Neural cell (in vitro differentiated cells): ENCODE results near the gene C1orf232. TPM values are rescaled to one million over a fixed set of nuclear protein-coding genes. Genes with fewer than 3 reads are reported as not detected.

Experiments
- H2AFZ ChIP-seq: fragments of 200-600, 300-800 bp; sonication (generic), shearing (Covaris generic); 2 replicates; pipeline ENCODE4 v1.6.0; 2014; ENCODE audit warnings: low read depth, mild to moderate bottlenecking, antibody characterized with exemption, low read length, moderate library complexity
- H3F3A ChIP-seq: fragments of 200-600 bp; shearing (Covaris generic); 2 replicates; pipeline ENCODE4 v1.6.1; 2016; ENCODE audit warnings: mild to moderate bottlenecking, moderate library complexity, mixed read lengths, antibody characterized with exemption, low read length; ENCODE audit not compliant: insufficient read depth, poor library complexity, severe bottlenecking
- H3K27ac ChIP-seq: fragments of 200-600, 300-800 bp; sonication (generic), shearing (Covaris generic); 2 replicates; pipeline ENCODE4 v1.5.1; 2014; ENCODE audit warnings: mild to moderate bottlenecking, low read length, moderate library complexity
- H3K27me3 ChIP-seq: fragments of 300-800, 200-600 bp; sonication (generic), shearing (Covaris generic); 2 replicates; pipeline ENCODE4 v1.6.0; 2014; ENCODE audit warnings: mild to moderate bottlenecking, low read depth, low read length, moderate library complexity; ENCODE audit not compliant: insufficient read depth
- H3K36me3 ChIP-seq: fragments of 300-800, 200-600 bp; sonication (generic), shearing (Covaris generic); 2 replicates; pipeline ENCODE4 v1.5.1; 2014; ENCODE audit warnings: mild to moderate bottlenecking, antibody characterized with exemption, low read length, moderate library complexity; ENCODE audit not compliant: insufficient read depth
- H3K4me2 ChIP-seq: fragments of 300-800, 200-600 bp; sonication (generic), shearing (Covaris generic); 2 replicates; pipeline ENCODE4 v1.6.0; 2014; ENCODE audit warnings: mild to moderate bottlenecking, low read length
- H3K4me3 ChIP-seq: fragments of 300-800, 200-600 bp; sonication (generic), shearing (Covaris generic); 2 replicates; pipeline ENCODE4 v1.5.1; 2014; ENCODE audit warnings: mild to moderate bottlenecking, low read length, moderate library complexity
- H3K79me2 ChIP-seq: fragments of 200-600 bp; shearing (Covaris generic); replicated peaks from 2 replicates; pipeline ENCODE4 v1.6.0; 2014; ENCODE audit warnings: mild to moderate bottlenecking, low read length, moderate library complexity; ENCODE audit not compliant: insufficient read depth
- H3K9ac ChIP-seq: fragments of 300-800, 200-600 bp; sonication (generic), shearing (Covaris generic); 2 replicates; pipeline ENCODE4 v1.6.1; 2016; ENCODE audit warnings: mild to moderate bottlenecking, low read length, mixed read lengths
- H3K9me2 ChIP-seq: fragments of 200-600 bp; shearing (Covaris generic); 2 replicates; pipeline ENCODE4 v1.6.1; 2016; ENCODE audit warnings: mild to moderate bottlenecking, low read length, mixed read lengths; ENCODE audit not compliant: insufficient read depth
- H3K9me3 ChIP-seq: fragments of 200-600, 300-800 bp; sonication (generic), shearing (Covaris generic); 2 replicates; pipeline ENCODE4 v1.6.1; 2016; ENCODE audit warnings: mild to moderate bottlenecking, mixed run types, low read length, moderate library complexity, mixed read lengths
- H4K20me1 ChIP-seq: fragments of 200-600 bp; shearing (Covaris generic); 2 replicates; pipeline ENCODE4 v1.6.1; 2016; ENCODE audit warnings: mild to moderate bottlenecking, mixed run types; ENCODE audit not compliant: insufficient read depth
- EP300 ChIP-seq: fragments of 450-650 bp; conservative IDR thresholded peaks from 2 replicates; pipeline ENCODE4 v1.6.1; 2014; ENCODE audit warnings: antibody characterized with exemption, mild to moderate bottlenecking, moderate library complexity; ENCODE audit not compliant: poor library complexity, severe bottlenecking
- EZH2 ChIP-seq: fragments of 200-600, 300-800 bp; shearing (Covaris generic), sonication (generic); IDR thresholded peaks from 2 replicates; pipeline ENCODE4 v1.6.1; 2014; ENCODE audit warnings: antibody characterized with exemption, low read length, borderline replicate concordance, mild to moderate bottlenecking; ENCODE audit not compliant: insufficient read depth, poor library complexity, severe bottlenecking
- MXI1 ChIP-seq: fragments of 450-650 bp; conservative IDR thresholded peaks from 2 replicates; pipeline ENCODE4 v1.6.1; 2014; ENCODE audit warnings: antibody characterized with exemption, mild to moderate bottlenecking; ENCODE audit not compliant: poor library complexity, severe bottlenecking
- POLR2AphosphoS5 ChIP-seq: IDR thresholded peaks from 2 replicates; pipeline ENCODE4 v1.6.1; 2012
- SMC3 ChIP-seq: fragments of 450-650 bp; conservative IDR thresholded peaks from 2 replicates; pipeline ENCODE4 v1.6.1; 2014; ENCODE audit warnings: antibody characterized with exemption, mild to moderate bottlenecking, moderate library complexity; ENCODE audit not compliant: poor library complexity
- TAF1 ChIP-seq: IDR thresholded peaks from 2 replicates; pipeline ENCODE4 v1.6.1; 2012; ENCODE audit warnings: low read depth
- polyA plus RNA-seq: library from polyadenylated mRNA; depleted of rRNA; stranded (reverse); fragments of >200 nt; gene quantifications from 2 replicates; pipeline ENCODE4 v1.2.3, GENCODE V29; 2014
- TF ChIP-seq, protein P1 (sequence below): IDR thresholded peaks from 2 replicates; pipeline ENCODE4 v1.6.1; 2012; ENCODE audit warnings: borderline replicate concordance
- TF ChIP-seq, protein P2 (sequence below): fragments of 450-650 bp; IDR thresholded peaks from 2 replicates; pipeline ENCODE4 v1.5.1; 2014; ENCODE audit warnings: antibody characterized with exemption, mild to moderate bottlenecking, moderate library complexity; ENCODE audit not compliant: poor library complexity, severe bottlenecking

Gene C1orf232
- polyA plus RNA-seq, 1 donor from 2014 or later, result not detected

DNA sequence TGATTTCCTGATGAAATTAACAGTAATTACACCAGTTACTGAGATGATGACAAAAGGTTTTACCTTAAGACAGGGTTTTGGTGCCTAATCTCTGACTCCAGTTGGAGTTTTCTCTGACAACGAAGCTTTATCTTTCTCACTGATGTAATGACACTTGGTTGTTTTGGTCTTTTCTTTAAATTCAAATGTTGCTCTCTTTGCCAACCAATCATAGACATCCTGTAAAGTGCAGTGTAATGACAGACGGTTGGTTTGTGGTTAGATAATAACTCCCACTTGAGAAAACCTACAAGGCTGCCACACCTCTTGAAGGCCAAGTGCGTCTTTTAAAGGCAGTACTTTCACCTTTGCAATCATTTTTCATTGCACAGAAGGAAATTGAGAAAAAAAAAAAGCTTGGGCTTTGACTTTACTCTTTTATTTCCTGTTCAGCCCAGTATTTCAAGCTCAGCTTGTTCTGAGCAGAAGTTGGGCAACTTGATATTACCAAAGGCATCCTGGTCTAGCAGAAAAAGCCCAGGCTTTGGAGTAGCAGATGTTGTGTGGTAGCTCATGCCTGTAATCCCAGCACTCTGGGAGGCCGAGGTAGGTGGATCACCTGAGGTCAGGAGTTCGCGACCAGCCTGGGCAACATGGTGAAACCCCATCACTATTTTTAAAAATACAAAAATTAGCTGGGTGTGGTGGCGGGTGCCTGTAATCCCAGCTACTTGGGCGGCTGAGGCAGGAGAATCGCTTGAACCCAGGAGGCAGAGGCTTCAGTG lies 42.3 kb downstream of the C1orf232 start:
- H2AFZ ChIP-seq, result no peak overlapping the region
- H3K79me2 ChIP-seq, result no peaks in the 10 kb centered on the region
- H3K36me3 ChIP-seq, result peaks cover 6% of the 10 kb centered on the region
- H3F3A ChIP-seq, result no peaks in the 10 kb centered on the region
- H3K27me3 ChIP-seq, result no peaks in the 10 kb centered on the region
- no peak overlapping the region for H3K27ac ChIP-seq
- no peak overlapping the region for H3K4me3 ChIP-seq
- H3K4me2 ChIP-seq, result no peak overlapping the region
- no peaks in the 10 kb centered on the region for H3K9me3 ChIP-seq
- no peaks in the 10 kb centered on the region for H4K20me1 ChIP-seq
- H3K9me2 ChIP-seq, result no peaks in the 10 kb centered on the region
- TF ChIP-seq POLR2AphosphoS5 (no peak), SMC3 (no peak), EZH2 (no peak), EP300 (no peak)
- TF ChIP-seq, protein P1, sequence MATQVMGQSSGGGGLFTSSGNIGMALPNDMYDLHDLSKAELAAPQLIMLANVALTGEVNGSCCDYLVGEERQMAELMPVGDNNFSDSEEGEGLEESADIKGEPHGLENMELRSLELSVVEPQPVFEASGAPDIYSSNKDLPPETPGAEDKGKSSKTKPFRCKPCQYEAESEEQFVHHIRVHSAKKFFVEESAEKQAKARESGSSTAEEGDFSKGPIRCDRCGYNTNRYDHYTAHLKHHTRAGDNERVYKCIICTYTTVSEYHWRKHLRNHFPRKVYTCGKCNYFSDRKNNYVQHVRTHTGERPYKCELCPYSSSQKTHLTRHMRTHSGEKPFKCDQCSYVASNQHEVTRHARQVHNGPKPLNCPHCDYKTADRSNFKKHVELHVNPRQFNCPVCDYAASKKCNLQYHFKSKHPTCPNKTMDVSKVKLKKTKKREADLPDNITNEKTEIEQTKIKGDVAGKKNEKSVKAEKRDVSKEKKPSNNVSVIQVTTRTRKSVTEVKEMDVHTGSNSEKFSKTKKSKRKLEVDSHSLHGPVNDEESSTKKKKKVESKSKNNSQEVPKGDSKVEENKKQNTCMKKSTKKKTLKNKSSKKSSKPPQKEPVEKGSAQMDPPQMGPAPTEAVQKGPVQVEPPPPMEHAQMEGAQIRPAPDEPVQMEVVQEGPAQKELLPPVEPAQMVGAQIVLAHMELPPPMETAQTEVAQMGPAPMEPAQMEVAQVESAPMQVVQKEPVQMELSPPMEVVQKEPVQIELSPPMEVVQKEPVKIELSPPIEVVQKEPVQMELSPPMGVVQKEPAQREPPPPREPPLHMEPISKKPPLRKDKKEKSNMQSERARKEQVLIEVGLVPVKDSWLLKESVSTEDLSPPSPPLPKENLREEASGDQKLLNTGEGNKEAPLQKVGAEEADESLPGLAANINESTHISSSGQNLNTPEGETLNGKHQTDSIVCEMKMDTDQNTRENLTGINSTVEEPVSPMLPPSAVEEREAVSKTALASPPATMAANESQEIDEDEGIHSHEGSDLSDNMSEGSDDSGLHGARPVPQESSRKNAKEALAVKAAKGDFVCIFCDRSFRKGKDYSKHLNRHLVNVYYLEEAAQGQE, result no peak
- TF ChIP-seq, protein P2, sequence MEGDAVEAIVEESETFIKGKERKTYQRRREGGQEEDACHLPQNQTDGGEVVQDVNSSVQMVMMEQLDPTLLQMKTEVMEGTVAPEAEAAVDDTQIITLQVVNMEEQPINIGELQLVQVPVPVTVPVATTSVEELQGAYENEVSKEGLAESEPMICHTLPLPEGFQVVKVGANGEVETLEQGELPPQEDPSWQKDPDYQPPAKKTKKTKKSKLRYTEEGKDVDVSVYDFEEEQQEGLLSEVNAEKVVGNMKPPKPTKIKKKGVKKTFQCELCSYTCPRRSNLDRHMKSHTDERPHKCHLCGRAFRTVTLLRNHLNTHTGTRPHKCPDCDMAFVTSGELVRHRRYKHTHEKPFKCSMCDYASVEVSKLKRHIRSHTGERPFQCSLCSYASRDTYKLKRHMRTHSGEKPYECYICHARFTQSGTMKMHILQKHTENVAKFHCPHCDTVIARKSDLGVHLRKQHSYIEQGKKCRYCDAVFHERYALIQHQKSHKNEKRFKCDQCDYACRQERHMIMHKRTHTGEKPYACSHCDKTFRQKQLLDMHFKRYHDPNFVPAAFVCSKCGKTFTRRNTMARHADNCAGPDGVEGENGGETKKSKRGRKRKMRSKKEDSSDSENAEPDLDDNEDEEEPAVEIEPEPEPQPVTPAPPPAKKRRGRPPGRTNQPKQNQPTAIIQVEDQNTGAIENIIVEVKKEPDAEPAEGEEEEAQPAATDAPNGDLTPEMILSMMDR, result no peak
- no peak overlapping the region for H3K9ac ChIP-seq

DNA sequence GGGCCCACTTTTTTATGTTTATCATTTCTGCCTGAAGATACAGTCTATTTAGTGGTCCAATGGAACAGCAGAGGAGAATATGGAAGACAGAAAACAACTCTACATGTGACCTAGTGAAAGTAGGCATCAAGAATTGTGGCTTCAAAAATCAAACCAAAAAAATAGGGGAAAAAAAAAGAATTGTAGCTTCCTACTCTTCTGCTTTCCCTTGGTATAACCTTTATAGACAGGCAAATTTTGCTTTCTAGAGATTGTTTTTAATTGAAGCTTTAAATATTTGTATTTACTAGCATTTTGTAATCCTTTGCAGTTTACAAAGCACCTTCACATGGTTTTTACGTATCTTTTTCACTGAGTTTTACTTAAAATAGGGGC lies 42.8 kb downstream of the C1orf232 start:
- no peak overlapping the region for H3K4me3 ChIP-seq
- H3K4me2 ChIP-seq, result no peak overlapping the region
- H3K36me3 ChIP-seq, result peaks cover 6% of the 10 kb centered on the region
- no peaks in the 10 kb centered on the region for H3K27me3 ChIP-seq
- H3K9me2 ChIP-seq, result no peaks in the 10 kb centered on the region
- H3K27ac ChIP-seq, result no peak overlapping the region
- H4K20me1 ChIP-seq, result no peaks in the 10 kb centered on the region
- no peak overlapping the region for H3K9ac ChIP-seq
- H2AFZ ChIP-seq, result no peak overlapping the region
- H3K79me2 ChIP-seq, result no peaks in the 10 kb centered on the region
- H3F3A ChIP-seq, result no peaks in the 10 kb centered on the region
- no peaks in the 10 kb centered on the region for H3K9me3 ChIP-seq
- TF ChIP-seq MXI1, result no peak
- TF ChIP-seq SMC3, result no peak
- TF ChIP-seq, protein P1, result no peak
- no peak for TF ChIP-seq TAF1
- TF ChIP-seq EP300, result no peak
- TF ChIP-seq, protein P2, result no peak
- TF ChIP-seq POLR2AphosphoS5, result no peak
- no peak for TF ChIP-seq EZH2
